Common myeloid progenitor, CD34-positive (primary cell): Measurements from ENCODE around the gene AGPAT3.

Source experiments
- CTCF ChIA-PET: fragments of 350-600 bp; sonication (Branson Sonifier 250); formaldehyde crosslinking; loops from one replicate; lab custom pipeline; 2021; ENCODE audit warnings: antibody characterized with exemption; lab: Charles Lee
- POLR2A ChIA-PET: fragments of 350-600 bp; sonication (Branson Sonifier 250); formaldehyde crosslinking; loops from one replicate; lab custom pipeline; 2021; ENCODE audit warnings: antibody characterized with exemption; lab: Charles Lee
- DNase-seq, 3 donors: peaks; one replicate each; pipeline versions ENCODE4 v3.0.0 to v3.0.0-alpha.2; 2013
- H3K27ac ChIP-seq, 2 experiments: 1 replicate in 1 of 2; 2 replicates in 1 of 2; pipeline ENCODE4 v1.7.0; 2013; ENCODE audit warnings: inconsistent platforms in 2 of 2, low read length in 2 of 2, mild to moderate bottlenecking in 2 of 2, low read depth in 1 of 2, moderate library complexity in 1 of 2; ENCODE audit not compliant: severe bottlenecking in 2 of 2, insufficient read depth in 1 of 2, poor library complexity in 1 of 2
- H3K27me3 ChIP-seq, 5 experiments: replicated peaks in 2 of 5; 1 replicate in 3 of 5; 2 replicates in 2 of 5; pipeline versions ENCODE4 v1.6.1 to v1.7.0; 2013; ENCODE audit warnings: low read length in 4 of 5, mild to moderate bottlenecking in 2 of 5, moderate library complexity in 2 of 5, inconsistent platforms in 1 of 5; ENCODE audit not compliant: insufficient read depth in 5 of 5, control insufficient read depth in 4 of 5
- H3K36me3 ChIP-seq, 4 experiments: 1 replicate in 2 of 4; 2 replicates in 2 of 4; pipeline versions ENCODE4 v1.6.1 to v1.7.0; 2013; ENCODE audit warnings: low read length in 3 of 4, control low read depth in 1 of 4, mild to moderate bottlenecking in 1 of 4; ENCODE audit not compliant: control insufficient read depth in 4 of 4, insufficient read depth in 4 of 4
- H3K4me1 ChIP-seq, 4 experiments: 1 replicate in 3 of 4; 2 replicates in 1 of 4; pipeline versions ENCODE4 v1.6.1 to v1.7.1; 2013; ENCODE audit warnings: low read length in 3 of 4, mild to moderate bottlenecking in 3 of 4, control low read depth in 1 of 4, inconsistent platforms in 1 of 4, moderate library complexity in 1 of 4; ENCODE audit not compliant: control insufficient read depth in 4 of 4, insufficient read depth in 4 of 4; ENCODE audit errors: control extremely low read depth in 1 of 4
- H3K4me3 ChIP-seq, 7 experiments: 1 replicate in 4 of 7; 2 replicates in 3 of 7; pipeline versions ENCODE4 v1.5.1 to v1.7.0; 2013; ENCODE audit warnings: mild to moderate bottlenecking in 7 of 7, low read length in 6 of 7, moderate library complexity in 6 of 7, inconsistent platforms in 2 of 7, low read depth in 2 of 7, control low read depth in 1 of 7; ENCODE audit not compliant: insufficient read depth in 4 of 7, control insufficient read depth in 1 of 7; ENCODE audit errors: extremely low read depth in 1 of 7
- H3K9me3 ChIP-seq, 5 experiments: 1 replicate in 4 of 5; 2 replicates in 1 of 5; pipeline versions ENCODE4 v1.6.1 to v1.7.1; 2013; ENCODE audit warnings: low read length in 4 of 5, mild to moderate bottlenecking in 2 of 5, inconsistent platforms in 1 of 5, low read depth in 1 of 5, moderate library complexity in 1 of 5; ENCODE audit not compliant: control insufficient read depth in 4 of 5, insufficient read depth in 2 of 5; ENCODE audit errors: control extremely low read depth in 1 of 5
- WGBS: methylation state at CpG from one replicate; pipeline ENCODE4 v1.1.5; 2013; ENCODE audit not compliant: insufficient coverage; 5-methylcytosine and 5-hydroxymethylcytosine counted together

The AGPAT3 gene

DNA sequence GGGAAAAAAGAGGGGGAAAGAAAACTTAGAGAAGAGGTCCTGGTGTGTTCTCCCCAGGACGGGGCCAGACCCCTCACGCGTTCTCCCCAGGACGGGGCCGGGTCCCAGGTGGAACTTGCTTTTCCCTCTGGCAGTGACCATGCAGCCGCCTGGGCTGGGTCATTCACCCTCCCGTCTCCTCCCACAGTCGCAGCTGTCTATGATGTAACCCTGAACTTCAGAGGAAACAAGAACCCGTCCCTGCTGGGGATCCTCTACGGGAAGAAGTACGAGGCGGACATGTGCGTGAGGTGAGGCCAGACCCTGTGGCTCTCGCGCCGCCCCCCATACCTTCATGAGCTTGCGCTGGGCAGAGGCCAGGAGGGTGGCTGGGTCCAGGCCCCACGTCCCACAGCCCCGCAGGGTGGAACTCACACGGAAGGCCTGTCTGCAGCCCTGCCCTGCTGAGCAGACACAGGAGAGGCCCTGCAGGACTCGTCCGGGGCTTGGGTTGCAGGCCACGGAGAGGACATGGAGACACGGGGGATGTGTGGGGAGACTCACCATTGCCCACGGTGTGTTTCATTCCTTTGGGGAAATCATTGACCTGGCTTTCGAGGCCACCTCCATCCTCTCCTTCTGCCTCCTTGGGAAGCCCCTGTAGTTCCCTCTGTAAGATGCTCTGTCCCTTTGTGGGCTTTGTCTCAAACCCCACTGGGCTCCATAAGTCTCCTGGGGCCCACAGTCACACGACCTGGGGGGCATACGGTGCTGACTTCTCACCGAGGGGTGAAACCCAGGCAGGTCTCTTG lies 106.4 kb downstream of the AGPAT3 start:
- no peak overlapping the region for H3K27ac ChIP-seq
- no peaks in the 10 kb centered on the region for H3K9me3 ChIP-seq
- WGBS, result 96% methylated on average over 29 of the region's 29 CpGs
- DNase-seq, result no peak
- peaks cover 7 to 49% (median 35%) of the 10 kb centered on the region in 4 experiments for H3K36me3 ChIP-seq
- ChIA-PET CTCF (no interaction called here), POLR2A (no interaction called here)
- no peak overlapping the region for H3K4me3 ChIP-seq
- H3K4me1 ChIP-seq, result peaks cover 0 to 3% (median 0%) of the 10 kb centered on the region in 4 experiments
- H3K27me3 ChIP-seq, result no peaks in the 10 kb centered on the region

GRCh38 chr21:43971992-43972255 lies 106.9 kb downstream of the AGPAT3 start:
- CTCF ChIA-PET, result no interaction called here
- H3K36me3 ChIP-seq, result peaks cover 7 to 46% (median 32%) of the 10 kb centered on the region in 4 experiments
- DNase-seq, result no peak

GRCh38 chr21:43972850-43973633 lies 108.0 kb downstream of the AGPAT3 start:
- Histone ChIP-seq H3K9me3 (no peaks in the 10 kb centered on the region), H3K36me3 (peaks cover 7 to 43% (median 28%) of the 10 kb centered on the region in 4 experiments), H3K27ac (no peak overlapping the region), H3K27me3 (no peaks in the 10 kb centered on the region), H3K4me3 (no peak overlapping the region), H3K4me1 (peaks cover 0 to 3% (median 0%) of the 10 kb centered on the region in 4 experiments)
- CTCF ChIA-PET, result interaction anchor here (0.8 to 1.0 kb wide), 3 partner anchors 9 to 165 kb away, joined by 3 to 4 read pairs (median 3); no protein-coding TSS in a partner anchor
- WGBS, result 93% methylated on average over 24 of the region's 29 CpGs
- POLR2A ChIA-PET, result no interaction called here
- no peak for DNase-seq

More at GRCh38 chr21:43971992-43972255, 106.9 kb downstream of the AGPAT3 start:
- Histone ChIP-seq H3K27me3 (no peaks in the 10 kb centered on the region), H3K9me3 (no peaks in the 10 kb centered on the region), H3K4me1 (peaks cover 0 to 3% (median 0%) of the 10 kb centered on the region in 4 experiments), H3K27ac (no peak overlapping the region), H3K4me3 (no peak overlapping the region)
- WGBS, result 98% methylated on average over 10 of the region's 11 CpGs
- POLR2A ChIA-PET, result no interaction called here

DNA sequence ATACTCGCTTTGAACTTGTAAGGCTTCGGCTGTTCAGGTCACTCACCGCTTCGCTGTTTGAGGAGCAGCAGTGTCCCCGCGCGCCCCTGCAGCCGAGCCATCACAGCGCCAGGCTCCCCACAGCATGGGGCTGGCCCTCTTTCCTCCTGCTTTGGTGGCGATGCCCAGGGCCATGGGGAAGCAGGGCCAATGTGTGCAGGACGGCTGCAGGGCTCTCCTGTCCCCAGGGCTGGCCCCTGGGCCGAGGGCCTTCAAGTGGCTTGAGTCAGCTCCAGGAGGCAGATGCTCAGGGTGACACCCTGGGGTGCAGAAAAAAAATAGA lies 108.6 kb downstream of the AGPAT3 start:
- 95% methylated on average over 10 of the region's 12 CpGs for WGBS
- Histone ChIP-seq H3K36me3 (peaks cover 7 to 47% (median 29%) of the 10 kb centered on the region in 4 experiments), H3K4me3 (no peak overlapping the region), H3K27me3 (no peaks in the 10 kb centered on the region), H3K9me3 (no peaks in the 10 kb centered on the region), H3K4me1 (peaks cover 0 to 3% (median 0%) of the 10 kb centered on the region in 4 experiments), H3K27ac (no peak overlapping the region)
- ChIA-PET CTCF (interaction anchor here (0.9 to 1.0 kb wide), 2 partner anchors 8 to 165 kb away, joined by 3 to 4 read pairs; no protein-coding TSS in a partner anchor), POLR2A (no interaction called here)
- no peak for DNase-seq

DNA sequence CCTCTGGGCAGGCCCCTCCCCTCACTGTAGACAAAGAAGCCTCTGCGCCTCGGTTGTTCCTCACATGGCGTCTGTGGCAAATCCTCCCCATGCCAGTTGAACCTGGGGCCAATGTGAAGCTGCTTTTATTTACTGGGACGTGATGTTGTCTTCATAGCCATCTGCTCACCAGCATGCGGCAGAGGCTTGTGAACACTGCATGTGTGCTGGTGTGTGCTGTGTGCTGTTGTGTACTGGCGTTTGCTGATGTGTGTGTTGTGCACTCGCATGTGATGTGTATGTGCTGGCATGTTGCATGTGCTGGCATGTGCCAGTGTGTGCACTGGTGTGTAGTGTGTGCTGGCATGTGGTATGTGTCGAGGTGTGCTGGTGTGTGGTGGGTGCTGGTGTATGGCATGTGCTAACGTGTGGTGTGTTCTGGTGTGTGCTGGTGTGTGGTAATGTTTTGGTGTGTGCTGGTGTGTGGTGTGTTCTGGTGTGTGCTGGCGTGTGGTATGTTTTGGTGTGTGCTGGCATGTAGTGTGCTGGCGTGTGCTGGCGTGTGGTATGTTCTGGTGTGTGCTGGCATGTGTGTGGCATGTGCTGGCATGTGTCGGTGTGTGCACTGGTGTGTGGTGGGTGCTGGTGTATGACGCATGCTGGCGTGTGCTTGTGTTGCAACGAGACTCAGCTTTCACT lies 109.9 kb downstream of the AGPAT3 start:
- Histone ChIP-seq H3K4me1 (peaks cover 0 to 3% (median 0%) of the 10 kb centered on the region in 4 experiments), H3K27me3 (no peaks in the 10 kb centered on the region), H3K27ac (no peak overlapping the region), H3K9me3 (no peaks in the 10 kb centered on the region), H3K36me3 (peaks cover 7 to 37% (median 24%) of the 10 kb centered on the region in 4 experiments), H3K4me3 (no peak overlapping the region)
- 92% methylated on average over 12 of the region's 16 CpGs for WGBS
- ChIA-PET POLR2A (no interaction called here), CTCF (interaction anchor here (0.7 to 4.1 kb wide), 15 partner anchors 11 to 178 kb away, joined by 3 to 31 read pairs (median 3); no protein-coding TSS in a partner anchor)
- peak in 1 of 3 donors; percentile 6 for DNase-seq

DNA sequence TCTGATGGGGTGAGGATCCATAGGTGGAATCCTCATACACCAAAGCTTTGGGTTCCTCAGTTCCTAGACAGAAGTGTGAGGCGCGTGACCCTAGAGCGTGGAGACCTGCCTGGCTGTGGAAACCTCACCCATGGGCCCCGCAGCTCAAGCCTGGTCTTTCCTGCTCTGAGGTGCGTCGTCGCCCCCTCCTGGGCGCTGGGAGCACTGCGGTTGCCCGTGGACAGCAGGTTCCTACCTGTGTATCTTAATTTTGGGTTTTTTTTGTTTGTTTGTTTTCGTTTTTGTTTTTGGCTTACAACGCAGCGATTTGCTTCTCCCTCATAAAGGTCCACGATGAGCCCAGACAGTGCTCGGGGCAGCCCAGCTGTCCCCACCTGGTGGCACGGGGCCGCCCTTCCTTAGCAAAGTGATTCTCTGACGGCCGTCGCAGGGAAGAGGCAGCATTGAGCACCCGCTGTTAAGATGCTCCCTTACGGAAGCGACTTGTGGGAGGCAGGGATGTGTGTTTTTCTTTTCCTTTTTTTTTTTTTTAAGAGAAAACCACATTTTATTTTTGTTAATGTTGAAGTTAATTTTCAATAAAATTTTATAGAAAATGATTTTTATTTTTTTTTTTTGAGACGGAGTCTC lies 110.6 kb downstream of the AGPAT3 start:
- 34% methylated on average over 14 of the region's 24 CpGs for WGBS
- ChIA-PET POLR2A (no interaction called here), CTCF (interaction anchor here (0.7 to 4.1 kb wide), 17 partner anchors 11 to 178 kb away, joined by 3 to 31 read pairs (median 3); no protein-coding TSS in a partner anchor)
- H3K4me3 ChIP-seq, result no peak overlapping the region
- no peaks in the 10 kb centered on the region for H3K9me3 ChIP-seq
- peak; percentile 74 to 84 (median 83) for DNase-seq
- no peaks in the 10 kb centered on the region for H3K27me3 ChIP-seq
- no peak overlapping the region for H3K27ac ChIP-seq
- H3K4me1 ChIP-seq, result peaks cover 0 to 3% (median 0%) of the 10 kb centered on the region in 4 experiments
- peaks cover 5 to 35% (median 22%) of the 10 kb centered on the region in 4 experiments for H3K36me3 ChIP-seq
